ENCODE measurements around the gene ZMYND10.

ZMYND10 gene

DNA sequence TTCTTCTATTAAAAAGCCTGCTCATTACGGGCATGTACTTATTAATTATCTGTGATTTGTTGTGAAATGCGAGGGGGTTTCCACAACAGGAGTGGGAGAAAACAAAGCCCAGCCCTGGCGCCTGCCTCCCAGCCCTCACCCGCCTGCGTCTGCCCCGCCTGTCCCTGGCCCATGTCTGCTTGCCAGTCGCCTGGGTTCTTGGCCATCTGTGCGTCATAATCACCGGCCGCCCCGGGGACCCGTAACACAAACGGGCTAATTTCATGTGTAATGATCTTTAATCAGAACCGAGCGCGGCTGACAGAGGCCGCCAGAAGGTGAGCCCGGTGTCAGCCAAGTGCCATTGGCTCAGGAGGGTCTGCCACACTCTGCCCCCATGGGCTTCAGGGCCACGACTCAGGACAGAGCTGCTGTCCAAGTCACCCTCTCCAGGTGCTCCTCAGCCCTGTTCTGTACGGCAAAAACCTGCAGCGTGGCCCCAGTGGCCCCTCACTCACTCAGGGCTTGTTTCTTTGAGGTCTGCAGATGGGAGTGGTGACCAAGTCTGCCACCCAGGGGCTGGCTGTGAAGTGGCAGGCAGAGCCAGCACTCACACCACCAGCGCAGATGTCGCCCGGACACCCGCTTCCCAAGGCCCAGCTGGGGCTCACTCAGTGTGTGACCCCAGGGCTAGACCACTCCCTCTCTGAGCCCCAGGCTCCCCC lies 42.6 kb upstream of the ZMYND10 start:
- no peaks in the 10 kb centered on the region for H3F3A ChIP-seq (ENCODE audit: low read depth)

DNA sequence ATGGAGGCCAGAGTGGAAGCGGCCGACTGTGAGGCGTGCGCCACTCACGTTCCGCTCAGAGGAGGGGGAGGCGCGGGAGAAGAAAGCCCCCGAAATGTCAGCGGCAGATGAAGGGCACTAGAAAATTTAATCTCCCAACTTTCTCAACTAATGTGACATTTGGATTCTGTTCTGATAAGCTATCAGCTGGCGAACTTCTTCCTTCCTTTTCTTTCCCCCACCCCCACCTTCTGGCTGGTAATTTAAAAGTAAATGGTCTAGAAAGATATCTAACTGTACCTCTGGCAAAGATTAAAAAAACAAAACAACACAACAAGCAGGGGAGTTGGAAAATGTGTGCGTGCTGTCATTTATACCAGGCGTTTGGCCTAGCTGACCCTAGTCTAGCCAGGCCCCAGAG lies 40.2 kb upstream of the ZMYND10 start:
- H3K79me2 ChIP-seq (ENCODE audit: insufficient read depth, low read length), result no peaks in the 10 kb centered on the region
- no peaks in the 10 kb centered on the region for H4K20me1 ChIP-seq (ENCODE audit: insufficient read depth, low read length, poor library complexity, severe bottlenecking)
- no peaks in the 10 kb centered on the region for H3K36me3 ChIP-seq (ENCODE audit: insufficient read depth, low read length)
- TF ChIP-seq, protein P1, sequence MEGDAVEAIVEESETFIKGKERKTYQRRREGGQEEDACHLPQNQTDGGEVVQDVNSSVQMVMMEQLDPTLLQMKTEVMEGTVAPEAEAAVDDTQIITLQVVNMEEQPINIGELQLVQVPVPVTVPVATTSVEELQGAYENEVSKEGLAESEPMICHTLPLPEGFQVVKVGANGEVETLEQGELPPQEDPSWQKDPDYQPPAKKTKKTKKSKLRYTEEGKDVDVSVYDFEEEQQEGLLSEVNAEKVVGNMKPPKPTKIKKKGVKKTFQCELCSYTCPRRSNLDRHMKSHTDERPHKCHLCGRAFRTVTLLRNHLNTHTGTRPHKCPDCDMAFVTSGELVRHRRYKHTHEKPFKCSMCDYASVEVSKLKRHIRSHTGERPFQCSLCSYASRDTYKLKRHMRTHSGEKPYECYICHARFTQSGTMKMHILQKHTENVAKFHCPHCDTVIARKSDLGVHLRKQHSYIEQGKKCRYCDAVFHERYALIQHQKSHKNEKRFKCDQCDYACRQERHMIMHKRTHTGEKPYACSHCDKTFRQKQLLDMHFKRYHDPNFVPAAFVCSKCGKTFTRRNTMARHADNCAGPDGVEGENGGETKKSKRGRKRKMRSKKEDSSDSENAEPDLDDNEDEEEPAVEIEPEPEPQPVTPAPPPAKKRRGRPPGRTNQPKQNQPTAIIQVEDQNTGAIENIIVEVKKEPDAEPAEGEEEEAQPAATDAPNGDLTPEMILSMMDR (conservative IDR thresholded peaks at IDR 0.05; ENCODE audit: low read length), result no peak
- TF ChIP-seq EZH2phosphoT487 (IDR thresholded peaks at IDR 0.05; ENCODE audit: borderline replicate concordance), result no peak
- H3K4me3 ChIP-seq (ENCODE audit: low read length, poor library complexity, severe bottlenecking), result no peak overlapping the region
- no peak overlapping the region for H3K4me2 ChIP-seq (ENCODE audit: low read depth, low read length, poor library complexity, severe bottlenecking)
- H3K9me2 ChIP-seq (replicated peaks; ENCODE audit: low read depth, low read length), result no peaks in the 10 kb centered on the region
- no peak overlapping the region for H3K9ac ChIP-seq (ENCODE audit: low read depth, low read length, poor library complexity, severe bottlenecking)
- no peaks in the 10 kb centered on the region for H3K27me3 ChIP-seq (ENCODE audit: insufficient read depth, low read length, poor library complexity, severe bottlenecking)
- H3F3A ChIP-seq (ENCODE audit: low read depth), result no peaks in the 10 kb centered on the region
- H3K9me3 ChIP-seq (ENCODE audit: insufficient read depth, low read depth, low read length), result no peaks in the 10 kb centered on the region
- H2AFZ ChIP-seq (ENCODE audit: low read length), result no peak overlapping the region
- no peaks in the 10 kb centered on the region for H3K4me1 ChIP-seq (ENCODE audit: insufficient read depth, low read length, poor library complexity, severe bottlenecking)

More for the DNA sequence above, 42.6 kb upstream of the ZMYND10 start:
- no peak overlapping the region for H3K4me3 ChIP-seq (ENCODE audit: low read length, poor library complexity, severe bottlenecking)
- TF ChIP-seq EZH2phosphoT487 (IDR thresholded peaks at IDR 0.05; ENCODE audit: borderline replicate concordance), result no peak
- TF ChIP-seq, protein P1 (conservative IDR thresholded peaks at IDR 0.05; ENCODE audit: low read length), result peak; percentile 59
- H3K27me3 ChIP-seq (ENCODE audit: insufficient read depth, low read length, poor library complexity, severe bottlenecking), result no peaks in the 10 kb centered on the region
- H3K79me2 ChIP-seq (ENCODE audit: insufficient read depth, low read length), result no peaks in the 10 kb centered on the region
- no peaks in the 10 kb centered on the region for H3K9me3 ChIP-seq (ENCODE audit: insufficient read depth, low read depth, low read length)
- no peaks in the 10 kb centered on the region for H4K20me1 ChIP-seq (ENCODE audit: insufficient read depth, low read length, poor library complexity, severe bottlenecking)
- no peak overlapping the region for H3K9ac ChIP-seq (ENCODE audit: low read depth, low read length, poor library complexity, severe bottlenecking)
- no peak overlapping the region for H3K4me2 ChIP-seq (ENCODE audit: low read depth, low read length, poor library complexity, severe bottlenecking)
- H3K36me3 ChIP-seq (ENCODE audit: insufficient read depth, low read length), result no peaks in the 10 kb centered on the region
- no peak overlapping the region for H2AFZ ChIP-seq (ENCODE audit: low read length)
- H3K9me2 ChIP-seq (replicated peaks; ENCODE audit: low read depth, low read length), result no peaks in the 10 kb centered on the region
- H3K4me1 ChIP-seq (ENCODE audit: insufficient read depth, low read length, poor library complexity, severe bottlenecking), result peaks cover 18% of the 10 kb centered on the region

DNA sequence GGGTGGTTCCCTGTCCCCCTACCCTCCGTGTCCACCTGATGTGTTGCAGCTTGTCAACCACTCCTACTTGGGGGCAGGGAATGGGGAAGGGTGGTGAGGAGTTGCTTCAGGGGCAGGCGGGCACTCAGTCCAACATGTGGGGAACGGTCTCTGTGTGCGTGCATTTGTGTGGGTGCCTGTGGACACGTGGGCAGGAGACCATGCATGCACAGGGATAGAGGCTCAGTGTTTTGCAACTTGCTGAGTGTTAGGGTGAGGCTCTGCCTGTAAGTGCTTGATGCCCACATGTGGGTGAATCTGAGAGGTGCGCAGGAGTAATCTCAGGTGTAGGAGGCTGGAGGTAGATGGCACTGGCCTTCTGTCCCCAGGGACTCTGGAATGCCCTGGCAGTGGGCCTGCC lies 38.2 kb upstream of the ZMYND10 start:
- Histone ChIP-seq H3K4me1 (ENCODE audit: insufficient read depth, low read length, poor library complexity, severe bottlenecking) (no peaks in the 10 kb centered on the region), H3K9me2 (replicated peaks; ENCODE audit: low read depth, low read length) (no peaks in the 10 kb centered on the region), H3K4me2 (ENCODE audit: low read depth, low read length, poor library complexity, severe bottlenecking) (no peak overlapping the region), H3K36me3 (ENCODE audit: insufficient read depth, low read length) (no peaks in the 10 kb centered on the region), H3K9me3 (ENCODE audit: insufficient read depth, low read depth, low read length) (no peaks in the 10 kb centered on the region), H3K79me2 (ENCODE audit: insufficient read depth, low read length) (no peaks in the 10 kb centered on the region), H4K20me1 (ENCODE audit: insufficient read depth, low read length, poor library complexity, severe bottlenecking) (no peaks in the 10 kb centered on the region), H2AFZ (ENCODE audit: low read length) (no peak overlapping the region), H3K27me3 (ENCODE audit: insufficient read depth, low read length, poor library complexity, severe bottlenecking) (no peaks in the 10 kb centered on the region), H3F3A (ENCODE audit: low read depth) (no peaks in the 10 kb centered on the region), H3K4me3 (ENCODE audit: low read length, poor library complexity, severe bottlenecking) (no peak overlapping the region), H3K9ac (ENCODE audit: low read depth, low read length, poor library complexity, severe bottlenecking) (no peak overlapping the region)
- no peak for TF ChIP-seq EZH2phosphoT487 (IDR thresholded peaks at IDR 0.05; ENCODE audit: borderline replicate concordance)
- TF ChIP-seq, protein P1 (conservative IDR thresholded peaks at IDR 0.05; ENCODE audit: low read length), result no peak
